K562 (cell line): ENCODE measurements around the gene CCNT2. TPM values are rescaled to one million over a fixed set of nuclear protein-coding genes. Genes with fewer than 3 reads are reported as not detected.
A peak's percentile ranks its signal among the peaks of the same experiment; 100 is the strongest.

ENCODE experiments used
- ATAC-seq: fragments of 200-7000 bp; cut with Tn5 transposase; 3 replicates; pipeline ENCODE4 v1.9.1; 2020; ENCODE audit warnings: moderate library complexity
- BruUV-seq: library from RNA; stranded (reverse); fragments of 400-500 nt; replicated peaks from 2 replicates; lab custom pipeline; 2021; lab: Mats Ljungman, UMichigan
- CTCF ChIA-PET: fragments of 300-600 bp; formaldehyde crosslinking; extraction: SDS; loops from one replicate; lab custom pipeline; 2021; ENCODE audit warnings: low intra/inter-chr PET ratio; lab: Yijun Ruan, JAX
- POLR2A ChIA-PET: fragments of 300-600, 350-650 bp; sonication (Branson Sonifier 250); formaldehyde crosslinking; extraction: SDS; loops from one replicate; lab custom pipeline; 2021; ENCODE audit warnings: antibody characterized with exemption, inconsistent platforms; lab: Yijun Ruan, JAX
- DNase-seq, 4 experiments: peaks; one replicate each; pipeline versions ENCODE4 v3.0.0 to v3.0.0-alpha.2; 2011 to 2018; ENCODE audit warnings: low spot score in 3 of 4, mixed read lengths in 3 of 4; ENCODE audit errors: extremely low read depth in 1 of 4
- FAIRE-seq: peaks from 2 replicates; lab custom pipeline; 2011; peaks lifted over from hg19 to GRCh38; lab: Jason Lieb, UNC
- H2AFZ ChIP-seq: 2 replicates; pipeline ENCODE4 v1.6.0; 2011; ENCODE audit warnings: low read depth, low read length, control low read depth, inconsistent platforms
- H3K27ac ChIP-seq: fragments of 200-600 bp; 3 replicates; pipeline ENCODE4 v1.8.0; 2011; ENCODE audit warnings: low read depth, mild to moderate bottlenecking, control low read depth, inconsistent platforms, low read length, moderate library complexity, mixed read lengths; ENCODE audit errors: extremely low read depth
- H3K27me3 ChIP-seq, 2 experiments: fragments of 300-600 bp in 1 of 2; 2 replicates in 1 of 2; 3 replicates in 1 of 2; pipeline versions ENCODE4 v1.6.0 to v1.8.0; 2011; ENCODE audit warnings: inconsistent platforms in 2 of 2, low read length in 2 of 2, mild to moderate bottlenecking in 1 of 2, mixed read lengths in 1 of 2, moderate library complexity in 1 of 2; ENCODE audit not compliant: control insufficient read depth in 2 of 2, insufficient read depth in 2 of 2
- H3K36me3 ChIP-seq: fragments of 300-600 bp; 3 replicates; pipeline ENCODE4 v1.8.0; 2011; ENCODE audit warnings: mild to moderate bottlenecking, low read length, inconsistent platforms; ENCODE audit not compliant: control insufficient read depth, insufficient read depth
- H3K4me1 ChIP-seq, 2 experiments: fragments of 200-600 bp in 1 of 2; replicated peaks in 1 of 2; 2 replicates in 1 of 2; 3 replicates in 1 of 2; pipeline versions ENCODE4 v1.5.1 to v1.8.0; 2011; ENCODE audit warnings: inconsistent platforms in 2 of 2, low read length in 2 of 2, mild to moderate bottlenecking in 1 of 2, mixed read lengths in 1 of 2, moderate library complexity in 1 of 2; ENCODE audit not compliant: control insufficient read depth in 2 of 2, insufficient read depth in 2 of 2
- H3K4me2 ChIP-seq: 2 replicates; pipeline ENCODE4 v1.6.1; 2011; ENCODE audit warnings: low read length, control low read depth, inconsistent platforms, mixed read lengths; ENCODE audit not compliant: insufficient read depth
- H3K4me3 ChIP-seq: fragments of 200-600 bp; sonication (generic), shearing (Covaris generic); 2 replicates; pipeline ENCODE4 v1.5.1; 2016; ENCODE audit warnings: control low read depth, inconsistent platforms
- H3K79me2 ChIP-seq: fragments of 200-600 bp; 3 replicates; pipeline ENCODE4 v1.8.0; 2011; ENCODE audit warnings: low read length, inconsistent platforms; ENCODE audit not compliant: control insufficient read depth, insufficient read depth
- H3K9ac ChIP-seq, 2 experiments: 2 replicates each; pipeline versions ENCODE4 v1.6.0 to v1.6.1; 2011; ENCODE audit warnings: low read depth in 2 of 2, low read length in 2 of 2, control low read depth in 1 of 2, inconsistent platforms in 1 of 2, mild to moderate bottlenecking in 1 of 2, mixed read lengths in 1 of 2; ENCODE audit not compliant: insufficient read depth in 1 of 2
- H3K9me1 ChIP-seq: one replicate; pipeline ENCODE4 v1.6.0; 2011; ENCODE audit warnings: inconsistent platforms, mild to moderate bottlenecking, low read length, moderate library complexity; ENCODE audit not compliant: control insufficient read depth, insufficient read depth
- H3K9me3 ChIP-seq: replicated peaks from 2 replicates; pipeline ENCODE4 v1.5.1; 2011; ENCODE audit warnings: low read depth, low read length, inconsistent platforms; ENCODE audit not compliant: control insufficient read depth, insufficient read depth
- H4K20me1 ChIP-seq: replicated peaks from 2 replicates; pipeline ENCODE4 v1.6.1; 2011; ENCODE audit warnings: low read length, inconsistent platforms, mixed read lengths; ENCODE audit not compliant: control insufficient read depth, insufficient read depth
- ARID2 ChIP-seq: fragments of 450-650 bp; IDR thresholded peaks from 2 replicates; pipeline ENCODE4 v1.6.1; 2017; ENCODE audit warnings: antibody characterized with exemption, mild to moderate bottlenecking
- CCAR2 ChIP-seq: fragments of 200-400 bp; formaldehyde crosslinking; IDR thresholded peaks from 2 replicates; pipeline ENCODE4 v1.6.1; 2017; ENCODE audit warnings: mild to moderate bottlenecking, low read depth, low read length
- FOXK2 ChIP-seq, 2 experiments: fragments of 450-650 bp; IDR thresholded peaks in 1 of 2; conservative IDR thresholded peaks in 1 of 2; 2 replicates each; pipeline ENCODE4 v1.6.1; 2016; ENCODE audit warnings: low read depth in 2 of 2, mild to moderate bottlenecking in 1 of 2
- MCM5 ChIP-seq: fragments of 450-650 bp; IDR thresholded peaks from 2 replicates; pipeline ENCODE4 v1.6.1; 2016; ENCODE audit warnings: low read depth
- MXD1 ChIP-seq: fragments of 250-450 bp; sonication (Bioruptor Pico); IDR thresholded peaks from 2 replicates; pipeline ENCODE4 v1.8.0; 2021; ENCODE audit warnings: borderline replicate concordance, mild to moderate bottlenecking, moderate library complexity; ENCODE audit not compliant: poor library complexity, severe bottlenecking
- TFE3 ChIP-seq: fragments of 450-650 bp; formaldehyde crosslinking; IDR thresholded peaks from 2 replicates; pipeline ENCODE4 v1.4.0; 2020; ENCODE audit warnings: mild to moderate bottlenecking, mixed read lengths
- THAP12 ChIP-seq: fragments of 250-450 bp; sonication (Bioruptor Pico); IDR thresholded peaks from 2 replicates; pipeline ENCODE4 v1.9.0; 2021; ENCODE audit warnings: mild to moderate bottlenecking, inconsistent platforms
- ZNF561 ChIP-seq: fragments of 450-650 bp; formaldehyde crosslinking; conservative IDR thresholded peaks from 2 replicates; pipeline ENCODE4 v1.4.0; 2020; ENCODE audit warnings: mild to moderate bottlenecking, moderate library complexity
- ZNF57 ChIP-seq: fragments of 450-650 bp; formaldehyde crosslinking; IDR thresholded peaks from 2 replicates; pipeline ENCODE4 v1.4.0; 2020; ENCODE audit warnings: mild to moderate bottlenecking, moderate library complexity
- WGBS: fragments of 100-300 bp; shearing (Covaris generic); methylation state at CpG from one replicate; pipeline ENCODE4 v1.1.6; 2016; ENCODE audit warnings: low coverage, mixed read lengths; ENCODE audit not compliant: insufficient coverage; ENCODE audit errors: missing lambda C conversion rate; 5-methylcytosine and 5-hydroxymethylcytosine counted together
- in situ Hi-C: fragments of 300-500 bp; cut with MboI; formaldehyde crosslinking; loops from 4 replicates; pipeline ENCODE4 v1.15.0; 2018; ENCODE audit warnings: inconsistent platforms, mixed read lengths
- intact Hi-C: fragments of 100-400 bp; cut with micrococcal nuclease; formaldehyde crosslinking; loops from 2 replicates; pipeline ENCODE4 v1.14.2; 2022
- polyA plus RNA-seq, 8 experiments: library from polyadenylated mRNA; depleted of rRNA in 4 of 8; stranded (reverse) in 5 of 8; unstranded in 3 of 8; fragments of >200 nt; fragmentation: Nextera tagmentation in 2 of 8; fragmentation: Illumina TruSeq in 1 of 8; extraction: Ambion mirVana in 2 of 8; extraction: Trizol in 1 of 8; gene quantifications; 2 replicates each; pipeline versions ENCODE4 v1.2.1 to v1.2.3, GENCODE V29; 2011 to 2014; ENCODE audit warnings: inconsistent platforms in 1 of 8, missing spikeins in 1 of 8
- total RNA-seq, 7 experiments: library from RNA; depleted of rRNA in 6 of 7; stranded (reverse); fragments of >200 nt in 6 of 7; fragmentation: Illumina TruSeq in 2 of 7; extraction: Trizol in 2 of 7; gene quantifications; 2 replicates each; pipeline versions ENCODE4 v1.2.1 to v1.2.3, GENCODE V29; 2011 to 2021; ENCODE audit warnings: low replicate concordance in 1 of 7

The CCNT2 gene
- total and polyA plus RNA-seq, 9 of the 15 experiments (the other 6 are each of a cell fraction or from before 2014, with no cell fraction given): 12.6 to 30.0 (median 22.7) TPM

- TF ChIP-seq MXD1 (CRISPR knock-in tag) (no peak), MCM5 (no peak), ZNF561 (CRISPR knock-in tag) (no peak)
These were observed 13.5 kb upstream of the CCNT2 start (continued) for GRCh38 chr2:134905168-134905567.

GRCh38 chr2:134906726-134907125 lies 11.9 kb upstream of the CCNT2 start:
- no peaks in the 10 kb centered on the region for H3K36me3 ChIP-seq
- H3K27ac ChIP-seq: no peak overlapping the region
- H3K9me1 ChIP-seq: no peaks in the 10 kb centered on the region
- no peaks in the 10 kb centered on the region for H3K9me3 ChIP-seq
- H3K27me3 ChIP-seq: peaks cover 4 to 9% of the 10 kb centered on the region in 2 experiments; a peak in 1 of 5 replicates
- CTCF ChIA-PET: no interaction called here
- H4K20me1 ChIP-seq: no peaks in the 10 kb centered on the region
- ATAC-seq: no peak
- BruUV-seq: no TSS peak
- POLR2A ChIA-PET: interaction anchor here (1.3 kb wide), 1 partner anchor 12 kb away, joined by 5 read pairs; the partner anchor contains the start of gene CCNT2
- H3K4me1 ChIP-seq: no peaks in the 10 kb centered on the region
- no peaks in the 10 kb centered on the region for H3K79me2 ChIP-seq
- no peak for DNase-seq
- FAIRE-seq: no peak
- H2AFZ ChIP-seq: no peak overlapping the region
- H3K4me2 ChIP-seq: no peak overlapping the region
- intact Hi-C loops: no loop called here
- TF ChIP-seq TFE3 (CRISPR knock-in tag) (peak; percentile 32), CCAR2 (no peak), ARID2 (no peak), ZNF57 (CRISPR knock-in tag) (no peak), FOXK2 (conservative IDR thresholded peaks at IDR 0.05 in 1 of 2, IDR thresholded peaks at IDR 0.05 in 1 of 2; ENCODE audit: low read depth in 2 of 2) (no peak), THAP12 (no peak)
- in situ Hi-C loops: no loop called here
- no peak overlapping the region for H3K4me3 ChIP-seq
- H3K9ac ChIP-seq: no peak overlapping the region
- WGBS: 0% methylated on average over 2 of the region's 2 CpGs
